ENCODE results near the gene ODAD3. TPM values are rescaled to one million over a fixed set of nuclear protein-coding genes. Genes with fewer than 3 reads are reported as not detected.

The ODAD3 gene
- total and polyA plus RNA-seq, 2 of the 13 experiments (the other 11 are each of a cell fraction or from before 2014, with no cell fraction given) = 0.04 to 0.08 TPM

- TF ChIP-seq LRRFIP1 (CRISPR knock-in tag; conservative IDR thresholded peaks at IDR 0.05) = no peak
- TF ChIP-seq ZNF121 (CRISPR knock-in tag; IDR thresholded peaks at IDR 0.05) = no peak
- no peak for TF ChIP-seq ZNF737 (CRISPR knock-in tag; IDR thresholded peaks at IDR 0.05; ENCODE audit: borderline replicate concordance)
- TF ChIP-seq ZNF574 (CRISPR knock-in tag; IDR thresholded peaks at IDR 0.05) = peak; percentile 35
- TF ChIP-seq RNF2 (conservative IDR thresholded peaks at IDR 0.05; ENCODE audit: low read depth) = no peak
- no peak for TF ChIP-seq THAP8 (CRISPR knock-in tag; IDR thresholded peaks at IDR 0.05; ENCODE audit: borderline replicate concordance)
- no peak for TF ChIP-seq ZNF329 (CRISPR knock-in tag; IDR thresholded peaks at IDR 0.05; ENCODE audit: low read depth)
- 0 out of 2 replicates have a peak, but pooled peaks have one; percentile 16 for TF ChIP-seq THAP11 (CRISPR knock-in tag; IDR thresholded peaks at IDR 0.05)
- no peak for TF ChIP-seq PHB2 (IDR thresholded peaks at IDR 0.05; ENCODE audit: partially characterized antibody)
- no peak for TF ChIP-seq ZKSCAN1 (IDR thresholded peaks at IDR 0.05; ENCODE audit: low read length)
- no peak for TF ChIP-seq ZMYM3 (CRISPR knock-in tag; IDR thresholded peaks at IDR 0.05)
- no peak for TF ChIP-seq GZF1 (CRISPR knock-in tag; IDR thresholded peaks at IDR 0.05)
- no peak for TF ChIP-seq SMAD1 (CRISPR knock-in tag; IDR thresholded peaks at IDR 0.05; ENCODE audit: borderline replicate concordance, low read depth)
- no peak for TF ChIP-seq ZBTB37 (CRISPR knock-in tag; IDR thresholded peaks at IDR 0.05)
- TF ChIP-seq MXD1 (CRISPR knock-in tag; IDR thresholded peaks at IDR 0.05) = no peak
- no peak for TF ChIP-seq ZNF234 (CRISPR knock-in tag; conservative IDR thresholded peaks at IDR 0.05)
- TF ChIP-seq SIX1 (CRISPR knock-in tag; IDR thresholded peaks at IDR 0.05; ENCODE audit: borderline replicate concordance) = no peak
- TF ChIP-seq HMGA1 (CRISPR knock-in tag; conservative IDR thresholded peaks at IDR 0.05) = no peak
- 0 out of 2 replicates have a peak, but pooled peaks have one; percentile 10 for TF ChIP-seq TAF1 (CRISPR knock-in tag; IDR thresholded peaks at IDR 0.05)
- no peak for TF ChIP-seq ZNF660 (CRISPR knock-in tag; IDR thresholded peaks at IDR 0.05; ENCODE audit: borderline replicate concordance, low read depth)
- TF ChIP-seq FOSL2 (CRISPR knock-in tag; IDR thresholded peaks at IDR 0.05) = peak; percentile 5; the same call in 1 of the 2 replicates
- TF ChIP-seq YY1 (IDR thresholded peaks at IDR 0.05; ENCODE audit: insufficient read depth, insufficient replicate concordance, low read depth, low read length) = no peak
Measured at GRCh38 chr19:11378319-11379189, 56.4 kb downstream of the ODAD3 start (continued).
